K562 (cell line): ENCODE measurements around the gene FGD6. TPM values are rescaled to one million over a fixed set of nuclear protein-coding genes. Genes with fewer than 3 reads are reported as not detected.
A peak's percentile ranks its signal among the peaks of the same experiment; 100 is the strongest.

Experiments used
- ARNT ChIP-seq, 2 experiments: fragments of 450-650 bp; IDR thresholded peaks; 2 replicates each; pipeline ENCODE4 v1.6.1; 2016; ENCODE audit warnings: mild to moderate bottlenecking in 1 of 2
- CTBP1 ChIP-seq: fragments of 450-650 bp; IDR thresholded peaks from 2 replicates; pipeline ENCODE4 v1.6.1; 2016; ENCODE audit warnings: borderline replicate concordance
- HDGF ChIP-seq: fragments of 450-650 bp; IDR thresholded peaks from 2 replicates; pipeline ENCODE4 v1.6.1; 2016
- MLLT1 ChIP-seq, 2 experiments: fragments of 450-650 bp; IDR thresholded peaks; 2 replicates each; pipeline ENCODE4 v1.6.1; 2016
- MTA1 ChIP-seq: fragments of 450-650 bp; IDR thresholded peaks from 2 replicates; pipeline ENCODE4 v1.6.1; 2017; ENCODE audit warnings: borderline replicate concordance
- NR2C2 ChIP-seq, 2 experiments: fragments of 200-800 bp in 1 of 2; sonication (Bioruptor generic) in 1 of 2; sonication (generic) in 1 of 2; formaldehyde crosslinking in 1 of 2; IDR thresholded peaks; 2 replicates each; pipeline versions ENCODE4 v1.6.1 to v1.8.0; 2016 to 2022; ENCODE audit warnings: mild to moderate bottlenecking in 1 of 2, missing compliant biosample characterization in 1 of 2, missing genetic modification characterization in 1 of 2, missing genetic modification reagents in 1 of 2
- PBX2 ChIP-seq, 2 experiments: IDR thresholded peaks in 1 of 2; conservative IDR thresholded peaks in 1 of 2; 2 replicates each; pipeline ENCODE4 v1.6.1; 2016; ENCODE audit warnings: low read depth in 2 of 2, mild to moderate bottlenecking in 1 of 2, missing compliant biosample characterization in 1 of 2, missing genetic modification characterization in 1 of 2, moderate library complexity in 1 of 2
- RBBP5 ChIP-seq: fragments of 200-600 bp; sonication (generic); IDR thresholded peaks from 2 replicates; pipeline ENCODE4 v1.6.1; 2012; ENCODE audit warnings: borderline replicate concordance, mild to moderate bottlenecking, low read length, control low read depth, inconsistent platforms; ENCODE audit not compliant: insufficient read depth, poor library complexity, severe bottlenecking
- RCOR1 ChIP-seq, 2 experiments: IDR thresholded peaks; 2 replicates each; pipeline ENCODE4 v1.6.1; 2012; ENCODE audit warnings: low read depth in 2 of 2, low read length in 2 of 2, borderline replicate concordance in 1 of 2, improper control_type of control experiment in 1 of 2
- SMARCE1 ChIP-seq: fragments of 450-650 bp; IDR thresholded peaks from 2 replicates; pipeline ENCODE4 v1.7.1; 2016; ENCODE audit warnings: mild to moderate bottlenecking
- YY1 ChIP-seq, 3 experiments: IDR thresholded peaks; 2 replicates each; pipeline ENCODE4 v1.6.1; 2011; ENCODE audit warnings: low read length in 2 of 3, mild to moderate bottlenecking in 2 of 3, moderate library complexity in 2 of 3, borderline replicate concordance in 1 of 3, control low read depth in 1 of 3, low read depth in 1 of 3; ENCODE audit not compliant: insufficient read depth in 3 of 3, insufficient replicate concordance in 2 of 3, control insufficient read depth in 1 of 3, insufficient read length in 1 of 3; ENCODE audit errors: extremely low read depth in 1 of 3
- ZBED1 ChIP-seq: IDR thresholded peaks from 2 replicates; pipeline ENCODE4 v1.6.1; 2014
- ZBTB17 ChIP-seq: fragments of 450-650 bp; formaldehyde crosslinking; IDR thresholded peaks from 2 replicates; pipeline ENCODE4 v1.4.0; 2020; ENCODE audit warnings: mild to moderate bottlenecking
- ZEB2 ChIP-seq: fragments of 450-650 bp; IDR thresholded peaks from 2 replicates; pipeline ENCODE4 v1.6.1; 2016
- ZFP36 ChIP-seq: fragments of 150-350 bp; IDR thresholded peaks from 2 replicates; pipeline ENCODE4 v1.6.1; 2018; ENCODE audit warnings: low read length, low read depth; ENCODE audit not compliant: partially characterized antibody
- ZFX ChIP-seq: sonication (generic); formaldehyde crosslinking; IDR thresholded peaks from 2 replicates; pipeline ENCODE4 v1.8.0; 2022; ENCODE audit warnings: mild to moderate bottlenecking, missing genetic modification reagents, moderate library complexity
- ZNF695 ChIP-seq: fragments of 450-650 bp; formaldehyde crosslinking; IDR thresholded peaks from 2 replicates; pipeline ENCODE4 v1.4.0; 2020; ENCODE audit warnings: mild to moderate bottlenecking, moderate library complexity
- ZNF696 ChIP-seq: fragments of 250-450 bp; sonication (Bioruptor Pico); conservative IDR thresholded peaks from 2 replicates; pipeline ENCODE4 v1.4.0; 2020; ENCODE audit warnings: mild to moderate bottlenecking, moderate library complexity
- ZNF740 ChIP-seq, 3 experiments: fragments of 200-800 bp in 1 of 3; sonication (Bioruptor generic) in 1 of 3; sonication (generic) in 1 of 3; formaldehyde crosslinking in 1 of 3; IDR thresholded peaks; 2 replicates each; pipeline versions ENCODE4 v1.6.1 to v1.8.0; 2016 to 2022; ENCODE audit warnings: mild to moderate bottlenecking in 2 of 3, missing compliant biosample characterization in 2 of 3, missing genetic modification characterization in 2 of 3, missing genetic modification reagents in 1 of 3
- ZNF785 ChIP-seq: fragments of 250-450 bp; sonication (Bioruptor Pico); IDR thresholded peaks from 2 replicates; pipeline ENCODE4 v1.4.0; 2020; ENCODE audit warnings: mild to moderate bottlenecking
- polyA plus RNA-seq, 8 experiments: library from polyadenylated mRNA; depleted of rRNA in 4 of 8; stranded (reverse) in 5 of 8; unstranded in 3 of 8; fragments of >200 nt; fragmentation: Nextera tagmentation in 2 of 8; fragmentation: Illumina TruSeq in 1 of 8; extraction: Ambion mirVana in 2 of 8; extraction: Trizol in 1 of 8; gene quantifications; 2 replicates each; pipeline versions ENCODE4 v1.2.1 to v1.2.3, GENCODE V29; 2011 to 2014; ENCODE audit warnings: inconsistent platforms in 1 of 8, missing spikeins in 1 of 8
- total RNA-seq, 7 experiments: library from RNA; depleted of rRNA in 6 of 7; stranded (reverse); fragments of >200 nt in 6 of 7; fragmentation: Illumina TruSeq in 2 of 7; extraction: Trizol in 2 of 7; gene quantifications; 2 replicates each; pipeline versions ENCODE4 v1.2.1 to v1.2.3, GENCODE V29; 2011 to 2021; ENCODE audit warnings: low replicate concordance in 1 of 7

FGD6 gene
- total and polyA plus RNA-seq, 9 of the 15 experiments (the other 6 are each of a cell fraction or from before 2014, with no cell fraction given): 1.5 to 11.1 (median 5.8) TPM

- TF ChIP-seq CTBP1 (peak; percentile 5; the same call in 1 of the 2 replicates), ZFP36 (no peak), RBBP5 (peak; percentile 19), PBX2 (CRISPR knock-in tag; IDR thresholded peaks at IDR 0.05; ENCODE audit: low read depth) (no peak), PBX2 (tag; conservative IDR thresholded peaks at IDR 0.05; ENCODE audit: low read depth) (peak; percentile 70), ZNF696 (CRISPR knock-in tag) (no peak), ZEB2 (peak; percentile 10; the same call in 1 of the 2 replicates), MTA1 (no peak), RCOR1 (IDR thresholded peaks at IDR 0.05; ENCODE audit: borderline replicate concordance in 1 of 2, low read depth in 2 of 2, low read length in 2 of 2) (peak in 1 of 2 experiments; percentile 29; a peak in 1 of 4 replicates), ZBED1 (no peak), ZNF785 (CRISPR knock-in tag) (no peak), NR2C2 (CRISPR knock-in tag; IDR thresholded peaks at IDR 0.05) (no peak), NR2C2 (tag; IDR thresholded peaks at IDR 0.05) (peak; percentile 48; the same call in 1 of the 2 replicates), ARNT (IDR thresholded peaks at IDR 0.05) (0 out of 4 replicates have a peak, but pooled peaks of 1 of the 2 experiments have one; percentile 20), ZNF695 (CRISPR knock-in tag) (no peak), SMARCE1 (0 out of 2 replicates have a peak, but pooled peaks have one; percentile 11), YY1 (IDR thresholded peaks at IDR 0.05; ENCODE audit: borderline replicate concordance in 1 of 3, control insufficient read depth in 1 of 3, extremely low read depth in 1 of 3, insufficient read depth in 3 of 3, insufficient read length in 1 of 3, insufficient replicate concordance in 2 of 3, low read depth in 1 of 3, low read length in 2 of 3) (peak in 1 of 3 experiments; percentile 65), MLLT1 (IDR thresholded peaks at IDR 0.05) (peak in 1 of 2 experiments; percentile 91; a peak in 2 of 4 replicates), ZBTB17 (CRISPR knock-in tag) (peak; percentile 92), HDGF (0 out of 2 replicates have a peak, but pooled peaks have one; percentile 48), ZNF740 (CRISPR knock-in tag; IDR thresholded peaks at IDR 0.05) (no peak), ZNF740 (tag; IDR thresholded peaks at IDR 0.05) (peak in 1 of 2 experiments; percentile 29; a peak in 1 of 4 replicates), ZFX (peak; percentile 50)
These were observed 1.2 kb upstream of the FGD6 start (continued) for GRCh38 chr12:95218150-95219133.
